NCI-H146 treated with DMSO at 0.1 percent for 48 hours (cell line): ENCODE measurements around the gene SH2D1B.

ENCODE experiments used
- DNase-seq: peaks from one replicate; lab custom pipeline; 2025; ENCODE audit not compliant: unreplicated experiment; lab: John Stamatoyannopoulos, UW

SH2D1B gene

GRCh38 chr1:162383516-162383915 is 28.4 kb downstream of the SH2D1B start:
- no peak for DNase-seq

- DNase-seq = no peak
Observed at GRCh38 chr1:162383091-162383490, 28.8 kb downstream of the SH2D1B start.

GRCh38 chr1:162381941-162382750 is 29.8 kb downstream of the SH2D1B start:
- DNase-seq = no peak

- DNase-seq = no peak
Observed at GRCh38 chr1:162381383-162381782, 30.6 kb downstream of the SH2D1B start, which contains the start of gene C1orf226. Gene C1orf226, plus strand, starts transcription at chr1:162381728. Its CDS starts 174 bp downstream, at chr1:162381902.

- no peak for DNase-seq
Observed at GRCh38 chr1:162380061-162380846, 31.7 kb downstream of the SH2D1B start.

- DNase-seq = no peak
Observed at GRCh38 chr1:162376691-162377090, 35.2 kb downstream of the SH2D1B start, which contains the start of gene SPATA46. Gene SPATA46, minus strand, starts transcription at chr1:162376854. Its CDS starts 64 bp downstream, at chr1:162376790.

GRCh38 chr1:162375463-162375862 is 36.5 kb downstream of the SH2D1B start:
- DNase-seq = no peak

GRCh38 chr1:162374406-162374805 is 37.5 kb downstream of the SH2D1B start:
- no peak for DNase-seq

- no peak for DNase-seq
Observed at GRCh38 chr1:162373541-162374260, 38.2 kb downstream of the SH2D1B start.

- no peak for DNase-seq
Observed at GRCh38 chr1:162373072-162373427, 38.9 kb downstream of the SH2D1B start.

GRCh38 chr1:162372159-162373071 is 39.5 kb downstream of the SH2D1B start:
- no peak for DNase-seq

GRCh38 chr1:162371611-162372010 is 40.3 kb downstream of the SH2D1B start:
- no peak for DNase-seq

- no peak for DNase-seq
Observed at GRCh38 chr1:162370721-162371120, 41.2 kb downstream of the SH2D1B start.

- DNase-seq = no peak
Observed at GRCh38 chr1:162370161-162370560, 41.8 kb downstream of the SH2D1B start.

- no peak for DNase-seq
Observed at GRCh38 chr1:162369571-162369970, 42.4 kb downstream of the SH2D1B start.

GRCh38 chr1:162368451-162368850 is 43.5 kb downstream of the SH2D1B start:
- DNase-seq = no peak

- no peak for DNase-seq
Observed at GRCh38 chr1:162367772-162368171, 44.2 kb downstream of the SH2D1B start.

GRCh38 chr1:162367073-162367472 is 44.9 kb downstream of the SH2D1B start:
- DNase-seq = no peak

GRCh38 chr1:162366671-162367070 is 45.3 kb downstream of the SH2D1B start:
- DNase-seq = no peak

GRCh38 chr1:162366149-162366548 is 45.8 kb downstream of the SH2D1B start:
- no peak for DNase-seq
